NCI-H146 (cell line): Measurements from ENCODE around the gene ABCB7.
"Not testable (repeated sequence)": the region's sequence is repeated elsewhere in the genome, so short reads cannot be mapped to it uniquely, and the experiment has no call there.

Experiments used
- DNase-seq: peaks from one replicate; lab custom pipeline; 2025; lab: John Stamatoyannopoulos, UW

ABCB7 gene

DNA sequence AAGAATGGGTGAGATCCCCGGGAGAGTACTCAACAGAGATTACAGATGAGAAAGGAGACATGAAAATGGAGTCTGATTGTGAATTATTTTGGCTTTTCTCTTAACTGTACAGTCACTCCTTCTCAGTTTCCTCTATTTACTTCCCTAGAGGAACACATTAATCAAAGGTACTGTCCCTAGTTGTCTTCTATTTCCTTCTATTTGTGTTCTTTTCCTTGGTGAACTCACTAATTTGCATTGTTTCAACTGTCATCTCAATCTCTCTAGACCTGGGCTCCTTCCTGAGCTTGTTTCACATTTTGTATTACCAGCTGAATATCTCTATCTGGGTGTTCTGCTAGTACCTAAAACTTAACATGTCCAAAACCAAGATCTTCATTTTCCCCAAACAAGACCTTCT, 59.8 kb downstream of the ABCB7 start:
- no peak for DNase-seq

DNA sequence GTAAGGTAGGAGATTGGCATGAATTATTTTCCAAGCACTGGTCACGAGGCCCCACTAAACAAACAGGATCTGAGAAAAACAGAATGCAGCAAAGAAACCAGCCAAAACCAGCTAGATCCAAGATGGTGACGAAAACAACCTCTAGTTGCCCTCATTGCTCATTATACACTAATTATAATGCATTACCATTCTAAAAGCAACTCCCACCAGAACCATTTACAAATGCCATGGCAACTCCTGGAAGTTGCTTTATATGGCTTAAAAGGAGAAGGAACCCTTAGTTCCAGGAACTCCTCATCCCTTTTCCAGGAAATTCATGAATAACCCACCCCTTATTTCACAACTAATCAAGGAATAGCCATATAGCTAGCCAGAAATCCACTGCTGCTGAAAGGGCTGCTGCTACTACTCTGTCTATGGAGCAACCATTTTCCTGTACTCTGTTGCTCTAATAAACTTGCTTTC, 69.3 kb downstream of the ABCB7 start:
- no peak for DNase-seq

DNA sequence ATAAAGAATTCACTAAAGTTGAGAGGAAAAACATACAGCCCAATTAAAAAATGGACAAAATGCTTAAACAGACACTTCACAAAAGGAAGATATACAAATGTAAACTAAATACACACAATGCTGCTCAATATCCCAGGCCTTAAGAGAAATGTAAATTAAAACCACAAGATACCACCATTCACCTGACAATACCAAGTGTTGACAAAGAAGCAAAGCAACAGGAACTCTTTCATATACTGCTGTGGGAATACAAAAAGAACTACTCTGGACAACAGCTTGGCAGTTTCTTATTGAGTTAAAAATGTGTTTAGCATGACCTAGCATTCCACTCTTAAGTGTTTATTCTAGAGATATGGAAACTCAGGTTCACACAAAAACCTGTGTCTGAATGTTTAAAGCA, 71.3 kb downstream of the ABCB7 start:
- no peak for DNase-seq

DNA sequence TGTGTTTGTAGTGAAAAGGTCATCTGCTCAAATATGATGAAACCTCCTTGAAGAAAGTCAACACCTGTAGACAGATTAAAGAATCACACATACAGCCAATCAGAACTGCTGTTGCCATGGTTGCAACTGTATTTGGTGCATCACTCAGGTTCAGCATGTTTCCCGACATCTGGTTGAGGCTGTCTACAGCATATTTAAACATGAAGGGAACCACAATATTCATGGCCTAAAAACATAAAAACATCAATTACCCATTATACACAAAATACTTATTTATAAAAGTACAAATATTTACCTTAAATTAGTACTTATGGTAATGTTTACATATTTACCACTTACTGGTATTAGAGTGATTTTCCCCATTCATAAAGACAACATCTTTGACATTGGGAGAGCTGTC, 79.7 kb downstream of the ABCB7 start:
- DNase-seq, result no peak

DNA sequence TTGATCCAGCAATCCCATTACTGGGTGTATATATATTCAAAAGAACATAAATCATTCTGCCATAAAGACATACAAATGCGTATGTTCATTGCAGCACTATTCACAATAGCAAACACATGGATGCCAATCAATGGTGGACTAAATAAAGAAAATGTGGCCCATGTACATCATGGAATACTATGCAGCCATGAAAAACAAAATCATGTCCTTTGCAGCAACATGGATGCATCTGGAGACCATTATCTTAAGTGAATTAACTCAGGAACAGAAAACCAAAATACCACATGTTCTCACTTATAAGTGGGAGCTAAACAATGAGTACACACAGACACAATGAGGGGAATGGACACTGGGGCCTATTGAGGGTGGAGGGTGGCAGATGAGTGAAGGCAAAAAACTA, 81.6 kb downstream of the ABCB7 start:
- no peak for DNase-seq

DNA sequence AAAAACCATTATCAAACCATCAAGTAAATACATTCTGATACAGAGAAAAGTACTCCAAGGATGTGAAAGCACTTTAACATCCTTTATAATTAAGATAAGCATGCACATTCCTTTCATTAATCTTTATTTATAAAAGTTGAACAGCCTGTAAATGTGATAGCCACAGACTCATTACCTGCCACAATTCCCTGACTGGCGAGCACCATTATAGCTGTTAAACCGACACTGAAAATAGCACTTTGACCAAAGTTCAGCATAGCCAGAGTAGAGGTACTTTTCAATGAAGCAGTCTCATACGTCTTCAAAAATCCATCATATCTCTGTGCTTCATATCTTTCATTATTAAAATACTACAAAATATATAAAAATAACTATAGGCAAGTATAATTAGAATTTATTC, 84.7 kb downstream of the ABCB7 start:
- no peak for DNase-seq

DNA sequence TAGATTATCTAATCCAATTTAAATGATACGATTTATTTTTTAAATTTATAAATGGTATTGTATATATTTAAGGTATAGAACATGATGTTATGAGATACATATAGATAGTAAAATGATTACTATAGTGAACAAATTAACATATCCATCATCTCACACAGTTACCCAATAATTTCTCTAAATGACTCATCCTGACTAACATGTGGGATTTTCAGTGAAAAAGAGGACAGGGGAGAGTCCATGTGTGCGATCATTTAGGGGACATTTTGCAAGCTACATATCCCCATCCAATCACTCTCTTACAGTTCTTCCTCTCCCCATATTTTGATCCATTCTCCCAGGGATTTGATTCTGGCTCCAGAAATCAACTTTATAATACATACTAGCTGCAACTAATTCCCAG, 88.2 kb downstream of the ABCB7 start:
- no peak for DNase-seq

DNA sequence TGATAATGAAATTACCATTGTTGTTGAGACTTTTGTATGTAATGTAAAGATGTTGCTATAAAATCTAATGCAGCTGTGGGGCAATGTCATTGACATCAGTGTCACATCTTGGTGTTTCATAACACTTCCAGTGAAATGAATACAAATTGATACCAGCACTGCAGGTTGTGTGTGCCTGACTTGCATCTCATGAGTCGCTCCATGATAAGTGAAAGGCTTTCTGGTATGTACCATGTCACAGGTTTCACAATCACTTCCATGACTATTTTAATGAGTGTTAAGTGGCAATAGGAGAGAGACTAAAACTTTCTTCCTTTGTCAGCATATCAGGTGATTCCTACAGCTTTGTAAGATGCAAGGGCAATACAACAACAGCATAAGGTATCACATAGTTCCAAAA, 94.4 kb downstream of the ABCB7 start:
- DNase-seq, result no peak

DNA sequence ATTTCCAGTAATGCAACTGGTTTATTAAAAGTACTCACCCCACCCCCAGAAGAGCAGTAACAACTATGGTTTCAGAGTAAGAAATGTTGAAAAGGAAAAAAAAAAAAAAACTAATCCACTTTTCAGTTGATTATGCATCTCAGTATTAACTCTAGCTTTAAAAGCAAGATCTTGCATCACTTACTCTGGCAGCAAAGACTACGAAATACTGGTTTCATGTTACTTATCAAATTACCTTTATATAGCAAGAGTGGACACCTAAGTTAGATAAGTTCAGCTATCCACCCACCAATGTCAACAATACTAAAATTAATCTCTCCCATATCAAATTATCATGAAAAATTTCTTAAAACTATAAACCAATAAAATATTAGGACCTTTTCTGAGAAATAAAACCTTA, 105.0 kb downstream of the ABCB7 start:
- DNase-seq, result no peak

DNA sequence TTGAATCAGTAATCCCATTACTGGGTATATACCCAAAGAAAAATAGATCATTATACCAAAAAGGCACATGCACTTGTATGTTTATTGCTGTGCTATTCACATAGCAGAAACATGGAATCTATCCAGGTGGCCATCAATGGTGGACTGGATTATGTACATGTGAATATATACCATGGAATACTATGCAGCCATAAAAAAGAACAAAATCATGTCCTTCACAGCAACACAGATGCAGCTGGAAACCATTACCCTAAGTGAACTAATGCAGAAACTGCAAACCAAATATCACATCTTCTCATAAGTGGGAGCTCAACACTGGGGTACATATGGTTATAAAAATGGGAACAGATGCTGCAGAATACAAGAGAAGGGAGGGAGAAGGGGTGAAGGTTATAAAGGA, 110.7 kb downstream of the ABCB7 start:
- DNase-seq, result no peak

DNA sequence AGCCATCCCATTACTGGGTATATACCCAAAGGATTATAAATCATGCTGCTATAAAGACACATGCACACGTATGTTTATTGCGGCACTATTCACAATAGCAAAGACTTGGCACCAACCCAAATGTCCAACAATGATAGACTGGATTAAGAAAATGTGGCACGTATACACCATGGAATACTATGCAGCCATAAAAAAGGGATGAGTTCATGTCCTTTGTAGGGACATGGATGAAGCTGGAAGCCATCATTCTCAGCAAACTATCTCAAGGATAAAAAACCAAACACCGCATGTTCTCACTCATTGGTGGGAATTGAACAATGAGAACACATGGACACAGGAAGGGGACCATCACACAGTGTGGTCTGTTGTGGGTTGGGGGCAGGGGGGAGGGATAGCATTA, 111.9 kb downstream of the ABCB7 start:
- not testable (repeated sequence) for DNase-seq

DNA sequence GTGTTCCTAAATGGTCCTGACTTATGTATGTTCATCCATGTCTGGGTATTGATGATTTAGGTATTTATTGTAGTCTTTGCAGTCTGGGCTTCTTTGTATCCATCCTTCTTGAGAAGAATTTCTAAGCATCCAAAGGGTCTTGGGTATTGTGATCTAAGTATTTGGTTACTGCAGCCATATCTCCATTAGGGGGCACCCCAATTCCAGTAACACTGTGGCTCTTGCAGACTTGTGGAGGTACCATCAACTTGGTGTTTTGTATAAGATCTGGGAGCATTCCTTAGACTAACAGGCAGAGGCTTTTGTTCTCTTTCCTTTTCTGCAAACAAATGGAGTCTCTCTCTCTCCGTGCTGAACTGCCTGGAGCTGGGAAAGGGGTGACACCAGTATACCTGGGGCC, 117.2 kb downstream of the ABCB7 start:
- DNase-seq, result no peak
